GM19395 (cell line): ENCODE data around the gene PCSK5.

Experiments used
- ATAC-seq: cut with Tn5 transposase; IDR thresholded peaks from one replicate; pipeline ENCODE4 v1.9.1; 2021; ENCODE audit warnings: mild to moderate bottlenecking, moderate library complexity; ENCODE audit not compliant: unreplicated experiment

The PCSK5 gene

GRCh38 chr9:75998096-75998780, 107.8 kb downstream of the PCSK5 start:
- no peak for ATAC-seq

- ATAC-seq: no peak
Observed at GRCh38 chr9:76001459-76001858, 111.0 kb downstream of the PCSK5 start.

- ATAC-seq: no peak
Observed at GRCh38 chr9:76003041-76003440, 112.6 kb downstream of the PCSK5 start.

GRCh38 chr9:76004526-76004925, 114.1 kb downstream of the PCSK5 start:
- no peak for ATAC-seq

GRCh38 chr9:76007935-76008334, 117.5 kb downstream of the PCSK5 start:
- ATAC-seq: no peak

- no peak for ATAC-seq
Observed at GRCh38 chr9:76013809-76014208, 123.3 kb downstream of the PCSK5 start.

GRCh38 chr9:76018235-76018634, 127.8 kb downstream of the PCSK5 start:
- ATAC-seq: no peak

GRCh38 chr9:76018761-76019160, 128.3 kb downstream of the PCSK5 start:
- no peak for ATAC-seq

GRCh38 chr9:76020652-76021051, 130.2 kb downstream of the PCSK5 start:
- no peak for ATAC-seq

GRCh38 chr9:76022317-76022716, 131.8 kb downstream of the PCSK5 start:
- no peak for ATAC-seq

GRCh38 chr9:76023715-76024195, 133.3 kb downstream of the PCSK5 start:
- no peak for ATAC-seq

- no peak for ATAC-seq
Observed at GRCh38 chr9:76025286-76025685, 134.8 kb downstream of the PCSK5 start.

GRCh38 chr9:76026796-76027195, 136.3 kb downstream of the PCSK5 start:
- no peak for ATAC-seq

GRCh38 chr9:76027416-76027815, 136.9 kb downstream of the PCSK5 start:
- ATAC-seq: no peak

GRCh38 chr9:76027861-76028260, 137.4 kb downstream of the PCSK5 start:
- no peak for ATAC-seq

GRCh38 chr9:76032038-76032796, 141.7 kb downstream of the PCSK5 start:
- ATAC-seq: no peak

GRCh38 chr9:76032797-76033373, 142.4 kb downstream of the PCSK5 start:
- ATAC-seq: no peak

- no peak for ATAC-seq
Observed at GRCh38 chr9:76034049-76034448, 143.6 kb downstream of the PCSK5 start.

GRCh38 chr9:76036762-76037161, 146.3 kb downstream of the PCSK5 start:
- ATAC-seq: no peak

GRCh38 chr9:76037587-76038225, 147.2 kb downstream of the PCSK5 start:
- no peak for ATAC-seq

- ATAC-seq: no peak
Observed at GRCh38 chr9:76038431-76038830, 148.0 kb downstream of the PCSK5 start.
